Activated CD8-positive, alpha-beta T cell treated with anti-CD3 and anti-CD28 coated beads for 36 hours (primary cell): ENCODE data around the gene SMTNL1. TPM values are rescaled to one million over a fixed set of nuclear protein-coding genes. Genes with fewer than 3 reads are reported as not detected.
A peak's percentile ranks its signal among the peaks of the same experiment; 100 is the strongest.

ENCODE experiments used
- ATAC-seq: fragments of 200-7000 bp; cut with Tn5 transposase; one replicate; pipeline ENCODE4 v1.10.0; 2021; ENCODE audit warnings: mild to moderate bottlenecking, moderate library complexity
- CTCF ChIA-PET: fragments of 350-600 bp; sonication (Branson Sonifier 250); formaldehyde crosslinking; loops from one replicate; lab custom pipeline; 2021; ENCODE audit warnings: antibody characterized with exemption; lab: Charles Lee
- POLR2A ChIA-PET: fragments of 350-600 bp; sonication (Branson Sonifier 250); formaldehyde crosslinking; loops from one replicate; lab custom pipeline; 2021; ENCODE audit warnings: antibody characterized with exemption; lab: Charles Lee
- DNase-seq: peaks from one replicate; pipeline ENCODE4 v3.0.0-alpha.2; 2020
- H3K27ac Mint-ChIP-seq: one replicate; pipeline ENCODE4 v1.8.0; 2021; ENCODE audit warnings: mild to moderate bottlenecking, mixed read lengths
- H3K27me3 Mint-ChIP-seq: one replicate; pipeline ENCODE4 v1.8.0; 2021; ENCODE audit warnings: mixed read lengths
- H3K36me3 Mint-ChIP-seq: one replicate; pipeline ENCODE4 v1.8.0; 2021; ENCODE audit warnings: low read depth, mixed read lengths
- H3K4me1 Mint-ChIP-seq: one replicate; pipeline ENCODE4 v1.8.0; 2021; ENCODE audit warnings: low read depth, mixed read lengths
- H3K4me3 Mint-ChIP-seq: one replicate; pipeline ENCODE4 v1.8.0; 2021; ENCODE audit warnings: mild to moderate bottlenecking, moderate library complexity, mixed read lengths
- H3K9me3 Mint-ChIP-seq: one replicate; pipeline ENCODE4 v1.8.0; 2021; ENCODE audit warnings: mixed read lengths
- CTCF ChIP-seq: fragments of 200-600 bp; IDR thresholded peaks from one replicate; pipeline ENCODE4 v1.8.0; 2022; ENCODE audit warnings: antibody characterized with exemption, mild to moderate bottlenecking
- intact Hi-C: fragments of 100-400 bp; cut with micrococcal nuclease; formaldehyde crosslinking; loops from one replicate; pipeline ENCODE4 v1.10.0; 2022
- total RNA-seq, 2 experiments: library from RNA; stranded (reverse); gene quantifications; one replicate each; pipeline ENCODE4 v1.2.3, GENCODE V29; 2021

Gene SMTNL1
- total RNA-seq, 2 experiments from 2014 or later: not detected

- CTCF ChIA-PET: interaction anchor here (0.6 to 13.2 kb wide), 56 partner anchors 8 to 306 kb away, joined by 3 to 425 read pairs (median 5); partner anchors contain the start of genes RTN4RL2, SLC43A1, SLC43A3 and SMTNL1
- peak overlapping the region; percentile 96 for H3K27ac Mint-ChIP-seq
These were observed 43.6 kb upstream of the SMTNL1 start for GRCh38 chr11:57493507-57494503.

GRCh38 chr11:57496109-57496820, 41.1 kb upstream of the SMTNL1 start:
- ATAC-seq: no peak
- Mint-ChIP-seq H3K27me3 (no peaks in the 10 kb centered on the region), H3K9me3 (no peaks in the 10 kb centered on the region), H3K27ac (peak overlapping the region; percentile 50), H3K4me3 (no peak overlapping the region), H3K4me1 (peaks cover 16% of the 10 kb centered on the region), H3K36me3 (peaks cover 48% of the 10 kb centered on the region)
- no peak for TF ChIP-seq CTCF
- ChIA-PET POLR2A (interaction anchor here (0.6 to 2.6 kb wide), 3 partner anchors 9 to 223 kb away, joined by 3 to 8 read pairs (median 3); no protein-coding TSS in a partner anchor), CTCF (interaction anchor here (1.1 to 13.2 kb wide), 5 partner anchors 12 to 148 kb away, joined by 3 to 425 read pairs (median 4); partner anchors contain the start of gene TIMM10)
- intact Hi-C loops: no loop called here
- DNase-seq: no peak

More at GRCh38 chr11:57493507-57494503, 43.6 kb upstream of the SMTNL1 start:
- H3K4me3 Mint-ChIP-seq: no peak overlapping the region
- intact Hi-C loops: loop anchor here (2.0 kb wide), 1 partner anchor 33 kb away; no protein-coding TSS in a partner anchor
- TF ChIP-seq CTCF: peak; percentile 90
- no peaks in the 10 kb centered on the region for H3K27me3 Mint-ChIP-seq
- peaks cover 61% of the 10 kb centered on the region for H3K36me3 Mint-ChIP-seq
- DNase-seq: peak; percentile 88
- POLR2A ChIA-PET: interaction anchor here (0.7 to 2.0 kb wide), 9 partner anchors 9 to 70 kb away, joined by 3 to 17 read pairs (median 5); partner anchors contain the start of genes SLC43A1 and TIMM10
- no peaks in the 10 kb centered on the region for H3K9me3 Mint-ChIP-seq
- peaks cover 13% of the 10 kb centered on the region for H3K4me1 Mint-ChIP-seq
- ATAC-seq: peak; percentile 90

GRCh38 chr11:57497303-57498247, 39.8 kb upstream of the SMTNL1 start:
- ChIA-PET CTCF (interaction anchor here (0.6 to 13.2 kb wide), 4 partner anchors 17 to 152 kb away, joined by 3 to 425 read pairs (median 72); partner anchors contain the start of gene TIMM10), POLR2A (interaction anchor here (2.6 kb wide), 1 partner anchor 17 kb away, joined by 8 read pairs; no protein-coding TSS in a partner anchor)
- peaks cover 16% of the 10 kb centered on the region for H3K4me1 Mint-ChIP-seq
- peaks cover 42% of the 10 kb centered on the region for H3K36me3 Mint-ChIP-seq
- H3K4me3 Mint-ChIP-seq: no peak overlapping the region
- TF ChIP-seq CTCF: no peak
- DNase-seq: no peak
- no peaks in the 10 kb centered on the region for H3K9me3 Mint-ChIP-seq
- H3K27me3 Mint-ChIP-seq: no peaks in the 10 kb centered on the region
- H3K27ac Mint-ChIP-seq: peak overlapping the region; percentile 15
- intact Hi-C loops: no loop called here
- ATAC-seq: no peak

GRCh38 chr11:57498540-57498939, 38.9 kb upstream of the SMTNL1 start:
- ATAC-seq (no peak), DNase-seq (no peak)
- no peaks in the 10 kb centered on the region for H3K9me3 Mint-ChIP-seq
- H3K4me1 Mint-ChIP-seq: peaks cover 14% of the 10 kb centered on the region
- TF ChIP-seq CTCF: no peak
- intact Hi-C loops: no loop called here
- CTCF ChIA-PET: interaction anchor here (9.1 to 13.2 kb wide), 2 partner anchors 18 to 29 kb away, joined by 141 to 425 read pairs; partner anchors contain the start of gene TIMM10
- H3K27me3 Mint-ChIP-seq: no peaks in the 10 kb centered on the region
- peaks cover 39% of the 10 kb centered on the region for H3K36me3 Mint-ChIP-seq
- no peak overlapping the region for H3K4me3 Mint-ChIP-seq
- H3K27ac Mint-ChIP-seq: no peak overlapping the region
- POLR2A ChIA-PET: interaction anchor here (1.8 kb wide), 1 partner anchor 16 kb away, joined by 5 read pairs; no protein-coding TSS in a partner anchor
